HG02623 (cell line): Measurements from ENCODE around the gene RET.

ENCODE experiments used
- ATAC-seq: cut with Tn5 transposase; IDR thresholded peaks from one replicate; pipeline ENCODE4 v1.9.1; 2021; ENCODE audit warnings: moderate library complexity; ENCODE audit not compliant: unreplicated experiment

RET gene

DNA sequence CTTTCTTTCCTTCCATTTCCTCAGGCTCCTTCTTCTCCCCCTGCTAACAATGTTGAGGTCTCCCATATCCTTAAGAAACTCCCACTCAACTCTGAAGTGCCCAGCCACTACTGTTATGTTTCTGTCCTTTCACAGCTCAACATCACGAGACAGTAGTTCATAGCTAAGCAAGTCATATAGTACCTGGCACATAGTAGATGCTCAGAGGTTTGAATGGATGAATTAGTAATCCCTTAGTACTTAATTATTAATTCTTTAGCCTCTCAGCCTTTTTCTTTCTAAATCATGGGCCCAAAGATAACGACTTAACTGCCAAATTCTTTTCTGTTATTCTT lies 84.0 kb downstream of the RET start:
- ATAC-seq = peak; percentile 66

DNA sequence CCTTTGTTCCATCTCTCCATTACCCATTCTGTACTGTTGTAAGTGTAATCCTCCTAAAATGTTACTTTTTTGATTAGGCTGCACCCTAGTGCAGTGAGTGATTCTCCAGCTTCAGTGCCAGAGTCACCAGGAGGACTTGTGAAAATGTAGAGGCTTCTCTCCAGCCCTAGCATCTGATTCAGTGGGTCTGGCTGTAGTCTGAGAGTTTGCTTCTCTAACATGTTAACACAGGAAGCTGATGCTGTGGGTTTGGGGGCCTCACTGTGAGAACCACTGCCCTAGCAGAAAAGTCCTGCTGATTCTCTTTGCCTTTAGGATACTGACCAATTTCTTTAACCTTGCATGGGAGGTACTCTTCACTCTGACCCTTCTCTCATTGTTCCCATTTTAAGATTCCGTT lies 85.7 kb downstream of the RET start:
- ATAC-seq = no peak

DNA sequence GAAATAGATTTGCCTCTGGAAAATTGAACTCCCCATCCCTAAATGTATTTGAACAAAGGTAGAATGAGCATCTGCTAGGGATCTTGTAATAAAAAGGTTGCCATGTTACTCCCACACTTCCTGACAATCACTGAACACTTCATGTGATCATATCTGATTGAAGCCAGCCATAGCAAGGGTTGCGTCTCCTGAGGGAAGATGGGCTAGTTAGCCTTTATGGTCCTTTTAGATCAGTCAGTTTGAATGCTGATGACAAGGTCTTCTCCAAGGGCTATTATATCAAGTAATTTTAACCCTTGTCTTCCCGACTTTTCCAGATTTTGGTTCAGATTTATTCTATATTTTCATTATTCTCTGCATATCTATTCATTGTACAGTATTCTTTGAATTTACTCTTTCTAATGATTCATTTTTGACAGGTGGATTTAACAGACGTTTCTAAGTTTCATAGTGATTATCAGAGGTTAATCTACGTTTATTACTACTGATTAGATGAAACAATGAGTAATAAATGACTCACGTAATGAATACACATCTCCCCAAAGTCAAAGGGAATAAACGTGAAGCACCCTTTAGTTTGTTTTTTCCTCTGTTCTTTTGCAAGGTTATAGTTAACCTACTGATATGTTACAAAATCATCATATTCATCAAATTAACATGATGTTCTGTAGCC lies 89.5 kb downstream of the RET start:
- ATAC-seq = no peak

DNA sequence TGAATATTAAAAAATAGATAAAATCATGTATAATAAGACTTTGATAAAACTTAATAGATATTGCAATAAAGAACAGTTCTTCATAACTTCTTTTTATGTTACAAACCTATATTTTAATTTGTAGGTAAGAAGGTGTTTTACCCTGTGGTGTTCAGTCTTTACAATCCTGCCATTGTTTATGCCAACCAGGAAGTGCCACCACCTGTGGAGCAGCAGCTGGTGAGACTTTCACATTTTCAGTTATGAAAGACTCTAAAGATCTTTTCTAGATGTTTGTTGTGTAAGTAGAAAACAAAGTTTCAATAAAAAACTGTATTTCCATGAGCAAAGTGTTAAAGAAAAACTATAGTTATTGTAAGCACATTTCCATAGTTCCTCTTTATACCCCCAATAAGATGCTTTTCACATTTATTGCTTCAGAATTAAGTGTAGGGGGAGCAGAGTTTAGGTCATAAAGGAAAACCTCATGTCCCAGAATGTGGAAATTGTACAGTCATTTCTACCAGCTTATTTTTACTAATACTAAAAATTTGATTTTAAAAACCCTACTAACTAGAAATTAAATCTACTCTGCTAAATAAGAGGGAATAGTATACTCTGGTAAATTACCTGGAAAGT lies 90.1 kb downstream of the RET start:
- peak; percentile 67 for ATAC-seq

DNA sequence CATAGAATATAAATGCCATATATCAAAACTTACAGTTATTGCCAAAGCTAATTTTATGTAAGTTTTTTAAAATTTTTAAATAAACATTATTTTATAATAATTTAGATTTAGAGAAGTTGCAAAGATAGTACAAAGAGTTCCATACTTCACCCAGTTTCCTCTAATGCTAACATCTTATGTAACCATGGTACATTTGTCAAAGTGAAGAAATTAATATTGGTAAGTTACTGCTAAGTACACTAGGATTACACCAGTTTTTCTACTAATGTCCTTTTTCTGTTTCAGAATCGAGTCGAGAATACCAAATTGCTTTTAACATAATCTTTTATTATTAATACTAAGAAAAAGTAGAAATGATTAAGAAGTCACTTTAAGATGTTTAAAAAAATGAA lies 90.6 kb downstream of the RET start:
- ATAC-seq = no peak

DNA sequence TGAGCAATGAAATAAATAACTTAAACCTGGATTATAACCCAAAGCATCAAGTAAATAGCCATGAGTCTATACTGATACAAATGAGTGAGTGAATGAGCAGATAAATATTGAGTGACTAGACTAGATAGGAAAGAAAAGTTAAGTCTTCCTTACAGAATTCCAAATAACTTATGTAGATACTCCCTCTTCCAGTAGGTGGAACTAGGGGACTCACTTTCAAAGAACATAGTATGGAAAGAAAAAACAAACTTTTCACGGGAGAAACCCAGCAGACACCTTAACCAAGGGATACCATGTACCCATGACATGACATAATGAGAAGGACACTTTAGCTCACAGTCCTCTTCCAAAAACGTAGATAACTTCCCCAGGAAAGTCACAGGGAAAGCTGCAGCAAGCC lies 93.6 kb downstream of the RET start:
- ATAC-seq = no peak

DNA sequence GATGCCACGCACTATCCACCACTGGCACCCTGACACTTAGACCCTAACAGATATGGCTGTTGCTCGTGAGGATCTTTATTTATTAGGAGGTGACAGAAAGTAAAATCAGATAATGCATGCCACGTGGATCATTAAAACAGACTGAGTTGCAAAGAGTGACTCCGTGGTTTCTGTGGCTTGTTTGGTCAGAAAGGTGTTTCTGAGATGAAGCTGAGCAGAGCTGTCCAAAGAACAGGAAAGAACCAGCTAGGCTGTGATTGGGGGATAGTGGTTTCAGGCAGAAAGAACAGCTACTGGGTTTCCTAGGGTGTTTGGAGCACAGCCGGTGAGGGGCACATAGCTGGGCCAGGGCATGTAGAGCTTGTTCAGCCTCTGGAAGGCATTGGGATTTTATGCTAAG lies 95.8 kb downstream of the RET start:
- ATAC-seq = no peak

DNA sequence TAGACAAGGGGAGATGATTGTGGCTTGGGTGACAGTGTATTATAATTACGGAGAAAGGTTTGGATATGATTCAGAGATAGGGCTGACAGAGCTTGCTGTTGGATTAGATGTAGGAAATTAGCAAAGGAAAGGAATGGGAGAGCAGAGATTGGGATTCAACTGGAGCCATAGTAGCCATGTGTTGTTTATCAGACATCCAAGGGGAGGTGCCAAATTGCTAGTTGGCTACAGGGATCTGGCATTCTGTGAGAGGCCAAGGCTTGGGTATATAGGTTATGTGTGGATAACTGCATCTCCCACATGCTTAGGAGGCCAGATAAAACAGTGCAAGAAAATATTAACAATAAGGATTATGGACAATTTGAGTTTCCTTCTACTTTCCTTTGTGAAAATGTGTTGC lies 96.3 kb downstream of the RET start:
- ATAC-seq = no peak

DNA sequence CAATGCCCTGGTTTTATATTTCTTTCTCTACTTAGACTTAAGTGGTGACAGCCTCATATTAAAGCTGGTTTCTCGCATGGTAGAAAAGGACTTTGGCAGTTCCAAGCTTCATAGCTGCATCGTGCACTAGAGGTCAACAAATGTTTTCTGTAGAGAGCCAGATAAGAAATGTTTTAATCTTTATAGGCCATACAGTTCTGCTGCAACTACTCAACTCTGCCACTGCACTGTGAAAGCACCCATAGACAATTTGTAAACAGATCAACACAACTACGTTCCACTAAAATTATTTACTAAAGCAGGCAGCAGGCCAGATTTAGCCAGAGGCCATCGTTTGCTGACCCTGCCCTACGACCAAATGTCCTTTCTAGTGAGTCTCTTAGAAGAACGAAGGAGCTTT lies 98.1 kb downstream of the RET start:
- ATAC-seq = no peak

DNA sequence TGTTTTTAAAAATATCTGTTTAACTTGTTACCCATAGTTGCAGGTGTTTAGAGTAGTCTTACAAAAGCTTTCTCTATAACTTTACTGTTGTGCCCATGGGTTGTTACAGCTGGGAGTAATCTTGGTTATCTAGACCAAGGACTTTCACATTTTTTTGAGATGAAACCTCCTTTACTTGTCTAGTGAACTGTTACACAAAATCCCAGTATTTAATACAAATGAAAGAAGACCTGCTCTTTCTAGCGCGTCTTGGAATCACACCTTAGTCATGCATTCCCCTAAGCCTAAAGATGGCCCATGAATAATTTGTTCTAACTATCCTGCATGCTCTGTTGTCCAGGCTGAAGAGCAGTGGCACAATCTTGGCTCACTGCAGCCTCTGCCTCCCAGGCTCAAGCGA lies 99.4 kb downstream of the RET start:
- no peak for ATAC-seq

DNA sequence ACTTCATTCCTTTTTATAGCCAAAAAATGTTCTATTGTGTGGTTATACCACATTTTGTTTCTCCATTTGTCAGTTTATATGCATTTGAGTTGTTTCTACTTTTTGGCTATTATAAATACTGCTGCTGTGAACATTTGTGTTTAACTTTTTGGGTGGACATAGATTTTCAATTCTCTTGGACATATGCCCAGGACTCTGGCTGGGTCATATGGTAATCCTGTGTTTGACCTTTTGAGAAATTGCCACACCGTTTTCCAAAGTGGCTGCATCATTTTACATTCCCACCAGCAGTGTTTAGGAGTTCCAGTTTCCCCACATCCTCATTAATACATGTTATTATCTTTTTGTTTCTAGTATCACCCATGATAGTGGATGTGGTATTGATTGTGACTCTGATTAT lies 100.7 kb downstream of the RET start:
- ATAC-seq = no peak
